ENCODE measurements around the gene GIMAP4. TPM values are rescaled to one million over a fixed set of nuclear protein-coding genes. Genes with fewer than 3 reads are reported as not detected.
"Not testable (repeated sequence)": the region's sequence is repeated elsewhere in the genome, so short reads cannot be mapped to it uniquely, and the experiment has no call there.

Gene GIMAP4
- total and polyA plus RNA-seq, 2 donors (not counting 1 experiment from before 2014, with no cell fraction given), result 0.27 to 0.66 TPM

DNA sequence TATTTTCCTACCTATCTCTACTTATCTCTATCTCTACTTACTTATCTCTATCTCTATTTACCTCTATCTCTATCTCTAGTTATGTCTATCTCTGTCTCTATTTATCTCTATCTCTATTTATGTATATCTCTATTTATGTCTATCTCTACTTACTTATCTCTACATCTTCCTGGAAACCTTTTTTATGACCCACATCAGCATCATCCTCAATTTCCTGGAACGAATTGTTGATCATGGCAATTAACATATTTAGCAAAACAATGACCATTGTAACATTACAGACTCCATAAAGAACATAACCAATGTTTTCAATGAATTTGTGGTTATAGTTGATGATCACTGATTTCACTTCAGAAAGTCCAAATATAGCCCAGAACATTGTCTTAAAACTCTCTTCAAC lies 46.7 kb downstream of the GIMAP4 start:
- Mint-ChIP-seq H3K4me1 (no peaks in the 10 kb centered on the region), H3K27me3 (no peaks in the 10 kb centered on the region), H3K4me3 (no peak overlapping the region), H3K9me3 (ENCODE audit: insufficient read depth) (no peaks in the 10 kb centered on the region), H3K27ac (no peak overlapping the region)
- DNase-seq (no peak), ATAC-seq (ENCODE audit: low read depth) (no peak)
- Histone ChIP-seq H2AFZ (ENCODE audit: insufficient read depth, low read depth, low read length, poor library complexity, severe bottlenecking) (no peak overlapping the region), H3K4me1 (ENCODE audit: control insufficient read depth in 2 of 2, insufficient read depth in 2 of 2, low read length in 2 of 2) (no peaks in the 10 kb centered on the region), H4K20me1 (ENCODE audit: control insufficient read depth, insufficient read depth, low read length, poor library complexity, severe bottlenecking) (no peaks in the 10 kb centered on the region), H3K9me3 (ENCODE audit: control extremely low read depth in 1 of 3, control insufficient read depth in 2 of 3, insufficient read depth in 1 of 3, low read length in 2 of 3) (no peaks in the 10 kb centered on the region), H3K79me2 (ENCODE audit: control insufficient read depth, insufficient read depth, low read length) (no peaks in the 10 kb centered on the region), H3K9ac (ENCODE audit: low read length) (no peak overlapping the region), H3K36me3 (replicated peaks in 1 of 2; ENCODE audit: control extremely low read depth in 1 of 2, control insufficient read depth in 1 of 2, extremely low read depth in 1 of 2, insufficient read depth in 2 of 2, low read length in 1 of 2) (no peaks in the 10 kb centered on the region), H3K27ac (ENCODE audit: low read length in 2 of 2) (no peak overlapping the region), H3K4me3 (ENCODE audit: control extremely low read depth in 1 of 5, extremely low read depth in 1 of 5, insufficient read depth in 1 of 5, low read depth in 2 of 5, low read length in 4 of 5) (no peak overlapping the region), H3K27me3 (replicated peaks in 1 of 4; ENCODE audit: control extremely low read depth in 1 of 4, control insufficient read depth in 3 of 4, insufficient read depth in 4 of 4, low read length in 3 of 4) (no peaks in the 10 kb centered on the region), H3K4me2 (replicated peaks; ENCODE audit: low read depth, low read length, poor library complexity, severe bottlenecking) (no peak overlapping the region)
- TF ChIP-seq EZH2 (IDR thresholded peaks at IDR 0.05; ENCODE audit: borderline replicate concordance, insufficient read depth, low read depth, low read length, poor library complexity, severe bottlenecking), result no peak
- intact Hi-C loops (cut with micrococcal nuclease), result no loop called here
- 83% methylated on average over 1 of the region's 1 CpG for WGBS (ENCODE audit: insufficient coverage)
- CTCF ChIA-PET, result no interaction called here
- POLR2A ChIA-PET, result no interaction called here

- H3K9ac ChIP-seq (ENCODE audit: low read length); H3K4me1 ChIP-seq (ENCODE audit: control insufficient read depth in 2 of 2, insufficient read depth in 2 of 2, low read length in 2 of 2); H3K9me3 Mint-ChIP-seq (ENCODE audit: insufficient read depth); intact Hi-C loops (cut with micrococcal nuclease); H3K4me2 ChIP-seq (replicated peaks; ENCODE audit: low read depth, low read length, poor library complexity, severe bottlenecking); H3K79me2 ChIP-seq (ENCODE audit: control insufficient read depth, insufficient read depth, low read length); H3K27me3 Mint-ChIP-seq; CTCF ChIA-PET; H3K4me3 ChIP-seq (ENCODE audit: control extremely low read depth in 1 of 5, extremely low read depth in 1 of 5, insufficient read depth in 1 of 5, low read depth in 2 of 5, low read length in 4 of 5); H3K4me3 Mint-ChIP-seq; POLR2A ChIA-PET; H3K27ac Mint-ChIP-seq; H3K9me3 ChIP-seq (ENCODE audit: control extremely low read depth in 1 of 3, control insufficient read depth in 2 of 3, insufficient read depth in 1 of 3, low read length in 2 of 3); H3K27ac ChIP-seq (ENCODE audit: low read length in 2 of 2); DNase-seq; ATAC-seq (ENCODE audit: low read depth); H3K27me3 ChIP-seq (replicated peaks in 1 of 4; ENCODE audit: control extremely low read depth in 1 of 4, control insufficient read depth in 3 of 4, insufficient read depth in 4 of 4, low read length in 3 of 4); H3K36me3 ChIP-seq (replicated peaks in 1 of 2; ENCODE audit: control extremely low read depth in 1 of 2, control insufficient read depth in 1 of 2, extremely low read depth in 1 of 2, insufficient read depth in 2 of 2, low read length in 1 of 2); H2AFZ ChIP-seq (ENCODE audit: insufficient read depth, low read depth, low read length, poor library complexity, severe bottlenecking); H3K4me1 Mint-ChIP-seq; H4K20me1 ChIP-seq (ENCODE audit: control insufficient read depth, insufficient read depth, low read length, poor library complexity, severe bottlenecking): not testable (repeated sequence)
- 78% methylated on average over 1 of the region's 1 CpG for WGBS (ENCODE audit: insufficient coverage)
These were observed 47.2 kb downstream of the GIMAP4 start for GRCh38 chr7:150614426-150614825.

DNA sequence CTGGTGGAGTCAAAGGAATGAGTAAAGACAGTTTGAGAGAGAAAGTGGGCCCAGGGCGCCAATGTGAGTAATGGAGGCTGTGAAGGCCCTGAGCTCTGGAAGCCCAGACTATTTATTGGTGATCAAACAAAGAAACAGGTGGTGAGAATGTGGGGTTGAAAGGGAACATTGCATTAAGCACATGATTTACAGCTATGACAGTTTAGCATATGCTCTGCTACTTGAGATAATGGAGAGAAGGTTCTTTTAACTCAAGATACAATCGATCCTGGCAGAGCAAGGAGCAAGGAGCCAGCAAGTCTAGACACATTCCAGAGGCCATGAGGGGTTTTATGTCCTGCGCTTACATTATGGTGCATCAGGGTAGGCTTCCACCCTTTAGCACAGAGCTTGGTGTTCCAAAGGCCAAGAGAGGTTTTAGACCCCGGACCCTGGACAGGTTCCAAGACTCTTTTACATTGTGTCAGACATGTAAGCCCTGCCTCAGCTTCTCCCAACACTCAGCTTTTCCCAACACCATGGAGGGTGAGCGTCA lies 48.1 kb downstream of the GIMAP4 start:
- H3K4me3 Mint-ChIP-seq; DNase-seq; ATAC-seq (ENCODE audit: low read depth); H3K36me3 ChIP-seq (replicated peaks in 1 of 2; ENCODE audit: control extremely low read depth in 1 of 2, control insufficient read depth in 1 of 2, extremely low read depth in 1 of 2, insufficient read depth in 2 of 2, low read length in 1 of 2); CTCF ChIA-PET; H3K27me3 ChIP-seq (replicated peaks in 1 of 4; ENCODE audit: control extremely low read depth in 1 of 4, control insufficient read depth in 3 of 4, insufficient read depth in 4 of 4, low read length in 3 of 4); H3K79me2 ChIP-seq (ENCODE audit: control insufficient read depth, insufficient read depth, low read length); H3K27ac Mint-ChIP-seq; H3K27me3 Mint-ChIP-seq; H3K4me1 ChIP-seq (ENCODE audit: control insufficient read depth in 2 of 2, insufficient read depth in 2 of 2, low read length in 2 of 2); H3K4me1 Mint-ChIP-seq; intact Hi-C loops (cut with micrococcal nuclease); H3K9ac ChIP-seq (ENCODE audit: low read length); H3K4me2 ChIP-seq (replicated peaks; ENCODE audit: low read depth, low read length, poor library complexity, severe bottlenecking); H3K9me3 Mint-ChIP-seq (ENCODE audit: insufficient read depth); H3K27ac ChIP-seq (ENCODE audit: low read length in 2 of 2); H4K20me1 ChIP-seq (ENCODE audit: control insufficient read depth, insufficient read depth, low read length, poor library complexity, severe bottlenecking); H2AFZ ChIP-seq (ENCODE audit: insufficient read depth, low read depth, low read length, poor library complexity, severe bottlenecking); H3K9me3 ChIP-seq (ENCODE audit: control extremely low read depth in 1 of 3, control insufficient read depth in 2 of 3, insufficient read depth in 1 of 3, low read length in 2 of 3); POLR2A ChIA-PET; H3K4me3 ChIP-seq (ENCODE audit: control extremely low read depth in 1 of 5, extremely low read depth in 1 of 5, insufficient read depth in 1 of 5, low read depth in 2 of 5, low read length in 4 of 5): not testable (repeated sequence)
- WGBS (ENCODE audit: insufficient coverage), result 79% methylated on average over 3 of the region's 5 CpGs
